ENCODE measurements around the gene FARSB.

Gene FARSB

DNA sequence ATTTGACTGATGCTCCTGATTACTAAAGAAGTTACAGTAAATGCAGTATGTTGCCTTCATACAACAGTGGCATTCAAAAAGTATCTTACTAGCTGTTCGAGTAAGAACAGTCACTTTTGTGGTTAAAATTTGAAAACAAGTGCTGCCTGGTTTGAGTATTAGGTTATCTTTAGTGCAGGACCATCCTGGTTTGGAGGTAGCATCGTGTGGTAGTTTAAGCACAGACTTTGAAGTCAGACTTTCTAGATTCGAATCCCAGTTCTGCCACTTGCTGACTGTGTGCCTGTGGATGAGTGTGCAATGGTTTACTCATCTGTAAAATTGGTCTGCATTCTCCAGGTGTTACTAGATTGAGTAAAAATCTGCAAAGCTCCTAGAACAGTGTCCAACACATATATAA lies 134.8 kb downstream of the FARSB start:
- Histone ChIP-seq H3K27ac (ENCODE audit: extremely low read depth, low read depth, low read length) (no peak overlapping the region), H3K36me3 (ENCODE audit: control insufficient read depth in 2 of 2, insufficient read depth in 1 of 2, low read length in 2 of 2) (peaks cover 0 to 5% of the 10 kb centered on the region in 2 experiments; a peak in 2 of 3 replicates), H3K4me1 (ENCODE audit: control insufficient read depth, insufficient read depth, low read length) (no peaks in the 10 kb centered on the region), H3K4me3 (ENCODE audit: low read depth, low read length) (no peak overlapping the region), H3K9me3 (ENCODE audit: control insufficient read depth, insufficient read depth, low read depth, low read length) (no peaks in the 10 kb centered on the region)
- TF ChIP-seq ZNF175 (tag by site-specific recombination; IDR thresholded peaks at IDR 0.05) (no peak), ZNF211 (tag by site-specific recombination; IDR thresholded peaks at IDR 0.05; ENCODE audit: low read depth) (no peak), KLF1 (tag by site-specific recombination; IDR thresholded peaks at IDR 0.05) (no peak), SCRT2 (tag by site-specific recombination; IDR thresholded peaks at IDR 0.05) (no peak), ZFP3 (tag by site-specific recombination; IDR thresholded peaks at IDR 0.05; ENCODE audit: low read depth) (no peak), KLF9 (tag by site-specific recombination; IDR thresholded peaks at IDR 0.05; ENCODE audit: low read depth) (no peak), EGR2 (tag by site-specific recombination; IDR thresholded peaks at IDR 0.05; ENCODE audit: low read depth) (no peak), MYNN (tag by site-specific recombination; IDR thresholded peaks at IDR 0.05; ENCODE audit: borderline replicate concordance) (no peak), ZNF223 (tag by site-specific recombination; IDR thresholded peaks at IDR 0.05) (no peak), WT1 (tag by site-specific recombination; IDR thresholded peaks at IDR 0.05) (no peak), ZNF341 (tag by site-specific recombination; IDR thresholded peaks at IDR 0.05; ENCODE audit: low read depth) (no peak)
- TF ChIP-seq, protein P1, sequence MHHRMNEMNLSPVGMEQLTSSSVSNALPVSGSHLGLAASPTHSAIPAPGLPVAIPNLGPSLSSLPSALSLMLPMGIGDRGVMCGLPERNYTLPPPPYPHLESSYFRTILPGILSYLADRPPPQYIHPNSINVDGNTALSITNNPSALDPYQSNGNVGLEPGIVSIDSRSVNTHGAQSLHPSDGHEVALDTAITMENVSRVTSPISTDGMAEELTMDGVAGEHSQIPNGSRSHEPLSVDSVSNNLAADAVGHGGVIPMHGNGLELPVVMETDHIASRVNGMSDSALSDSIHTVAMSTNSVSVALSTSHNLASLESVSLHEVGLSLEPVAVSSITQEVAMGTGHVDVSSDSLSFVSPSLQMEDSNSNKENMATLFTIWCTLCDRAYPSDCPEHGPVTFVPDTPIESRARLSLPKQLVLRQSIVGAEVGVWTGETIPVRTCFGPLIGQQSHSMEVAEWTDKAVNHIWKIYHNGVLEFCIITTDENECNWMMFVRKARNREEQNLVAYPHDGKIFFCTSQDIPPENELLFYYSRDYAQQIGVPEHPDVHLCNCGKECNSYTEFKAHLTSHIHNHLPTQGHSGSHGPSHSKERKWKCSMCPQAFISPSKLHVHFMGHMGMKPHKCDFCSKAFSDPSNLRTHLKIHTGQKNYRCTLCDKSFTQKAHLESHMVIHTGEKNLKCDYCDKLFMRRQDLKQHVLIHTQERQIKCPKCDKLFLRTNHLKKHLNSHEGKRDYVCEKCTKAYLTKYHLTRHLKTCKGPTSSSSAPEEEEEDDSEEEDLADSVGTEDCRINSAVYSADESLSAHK (tag by site-specific recombination; IDR thresholded peaks at IDR 0.05), result no peak
- TF ChIP-seq, protein P2, sequence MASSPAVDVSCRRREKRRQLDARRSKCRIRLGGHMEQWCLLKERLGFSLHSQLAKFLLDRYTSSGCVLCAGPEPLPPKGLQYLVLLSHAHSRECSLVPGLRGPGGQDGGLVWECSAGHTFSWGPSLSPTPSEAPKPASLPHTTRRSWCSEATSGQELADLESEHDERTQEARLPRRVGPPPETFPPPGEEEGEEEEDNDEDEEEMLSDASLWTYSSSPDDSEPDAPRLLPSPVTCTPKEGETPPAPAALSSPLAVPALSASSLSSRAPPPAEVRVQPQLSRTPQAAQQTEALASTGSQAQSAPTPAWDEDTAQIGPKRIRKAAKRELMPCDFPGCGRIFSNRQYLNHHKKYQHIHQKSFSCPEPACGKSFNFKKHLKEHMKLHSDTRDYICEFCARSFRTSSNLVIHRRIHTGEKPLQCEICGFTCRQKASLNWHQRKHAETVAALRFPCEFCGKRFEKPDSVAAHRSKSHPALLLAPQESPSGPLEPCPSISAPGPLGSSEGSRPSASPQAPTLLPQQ (tag by site-specific recombination; IDR thresholded peaks at IDR 0.05), result no peak
- CTCF ChIA-PET, result no interaction called here
- POLR2A ChIA-PET, result no interaction called here

All from HEK293 (cell line).